Mesothelial cell of epicardium (in vitro differentiated cells): ENCODE results near the gene SMC4. TPM values are rescaled to one million over a fixed set of nuclear protein-coding genes. Genes with fewer than 3 reads are reported as not detected.

ENCODE experiments used
- DNase-seq, 2 experiments: peaks; one replicate each; pipeline ENCODE4 v3.0.0; 2021; ENCODE audit warnings: low spot score in 2 of 2; ENCODE audit not compliant: unreplicated experiment in 2 of 2
- H3K27ac Mint-ChIP-seq: 2 replicates; pipeline ENCODE4 v1.8.0; 2021; ENCODE audit warnings: mixed read lengths
- H3K27me3 Mint-ChIP-seq: 2 replicates; pipeline ENCODE4 v1.8.0; 2021; ENCODE audit warnings: low read depth, mixed read lengths
- H3K36me3 Mint-ChIP-seq: 2 replicates; pipeline ENCODE4 v1.8.0; 2021; ENCODE audit warnings: mixed read lengths
- H3K4me1 Mint-ChIP-seq: 2 replicates; pipeline ENCODE4 v1.8.0; 2021; ENCODE audit warnings: mixed read lengths
- H3K4me3 Mint-ChIP-seq: 2 replicates; pipeline ENCODE4 v1.8.0; 2021; ENCODE audit warnings: mild to moderate bottlenecking, moderate library complexity, mixed read lengths
- H3K9me3 Mint-ChIP-seq: 2 replicates; pipeline ENCODE4 v1.8.0; 2021; ENCODE audit warnings: mixed read lengths
- CTCF ChIP-seq: fragments of 200-600 bp; sonication (generic); IDR thresholded peaks from one replicate; pipeline ENCODE4 v1.5.0; 2021; ENCODE audit warnings: antibody characterized with exemption; ENCODE audit not compliant: unreplicated experiment
- total RNA-seq: library from RNA; stranded (reverse); gene quantifications from 3 replicates; pipeline ENCODE4 v1.2.1, GENCODE V29; 2021

The SMC4 gene
- total RNA-seq, 1 donor from 2014 or later: 57.4 TPM

- Mint-ChIP-seq H3K4me1 (peaks cover 4% of the 10 kb centered on the region), H3K4me3 (no peak overlapping the region), H3K27ac (no peak overlapping the region), H3K27me3 (no peaks in the 10 kb centered on the region), H3K9me3 (no peaks in the 10 kb centered on the region), H3K36me3 (peaks cover 31% of the 10 kb centered on the region)
- TF ChIP-seq CTCF: no peak
- DNase-seq: no peak
These were observed 29.7 kb upstream of the SMC4 start for GRCh38 chr3:160369784-160370183.

GRCh38 chr3:160370987-160371857 is 28.2 kb upstream of the SMC4 start:
- TF ChIP-seq CTCF: no peak
- no peak overlapping the region for H3K27ac Mint-ChIP-seq
- no peak for DNase-seq

GRCh38 chr3:160372780-160373179 is 26.7 kb upstream of the SMC4 start:
- no peaks in the 10 kb centered on the region for H3K27me3 Mint-ChIP-seq
- H3K4me1 Mint-ChIP-seq: peaks cover 4% of the 10 kb centered on the region
- peaks cover 21% of the 10 kb centered on the region for H3K36me3 Mint-ChIP-seq
- TF ChIP-seq CTCF: no peak
- DNase-seq: no peak
- no peak overlapping the region for H3K4me3 Mint-ChIP-seq
- no peaks in the 10 kb centered on the region for H3K9me3 Mint-ChIP-seq
- no peak overlapping the region for H3K27ac Mint-ChIP-seq

More at GRCh38 chr3:160370987-160371857, 28.2 kb upstream of the SMC4 start:
- Mint-ChIP-seq H3K27me3 (no peaks in the 10 kb centered on the region), H3K4me3 (no peak overlapping the region), H3K4me1 (peaks cover 4% of the 10 kb centered on the region), H3K9me3 (no peaks in the 10 kb centered on the region), H3K36me3 (peaks cover 25% of the 10 kb centered on the region)

- Mint-ChIP-seq H3K27me3 (no peaks in the 10 kb centered on the region), H3K27ac (no peak overlapping the region), H3K36me3 (peaks cover 21% of the 10 kb centered on the region), H3K4me1 (peaks cover 4% of the 10 kb centered on the region), H3K9me3 (no peaks in the 10 kb centered on the region), H3K4me3 (no peak overlapping the region)
- no peak for DNase-seq
- no peak for TF ChIP-seq CTCF
These were observed 25.8 kb upstream of the SMC4 start for GRCh38 chr3:160373655-160374054.

- Mint-ChIP-seq H3K27me3 (no peaks in the 10 kb centered on the region), H3K4me1 (peaks cover 4% of the 10 kb centered on the region), H3K36me3 (peaks cover 21% of the 10 kb centered on the region), H3K4me3 (no peak overlapping the region), H3K9me3 (no peaks in the 10 kb centered on the region), H3K27ac (no peak overlapping the region)
- TF ChIP-seq CTCF: no peak
- DNase-seq: no peak
These were observed 25.0 kb upstream of the SMC4 start for GRCh38 chr3:160374472-160374871.
